Left hindlimb (tissue), 1 donor: Measurements from ENCODE around the gene KIFC3.

ENCODE experiments used
- DNase-seq: peaks from one replicate; pipeline ENCODE4 v3.0.0-alpha.2; 2018

Gene KIFC3

DNA sequence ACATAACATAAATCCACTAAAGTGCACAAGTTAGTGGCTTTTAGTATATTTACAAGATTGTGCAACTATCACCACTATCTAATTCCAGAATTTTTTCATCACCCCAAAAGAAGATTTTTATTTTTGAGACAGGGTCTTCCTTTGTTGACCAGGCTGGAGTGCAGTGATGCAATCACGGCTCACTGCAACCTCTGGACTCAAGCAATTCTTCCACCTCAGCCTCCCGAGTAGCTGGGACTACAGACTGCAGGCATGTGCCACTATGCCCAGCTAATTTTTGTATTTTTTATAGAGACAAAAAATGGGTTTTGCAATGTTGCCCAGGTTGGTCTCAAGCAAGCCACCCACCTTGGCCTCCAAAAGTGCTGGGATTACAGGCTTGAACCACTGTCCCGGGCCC lies 92.6 kb downstream of the KIFC3 start:
- DNase-seq: no peak
